Chondrocyte (in vitro differentiated cells): ENCODE results near the gene PFKFB3. TPM values are rescaled to one million over a fixed set of nuclear protein-coding genes. Genes with fewer than 3 reads are reported as not detected.
A peak's percentile ranks its signal among the peaks of the same experiment; 100 is the strongest.

Source experiments
- DNase-seq: peaks from one replicate; pipeline ENCODE4 v3.0.0; 2021; ENCODE audit warnings: mixed read lengths, low spot score
- H3K27ac Mint-ChIP-seq: one replicate; pipeline ENCODE4 v1.8.0; 2021; ENCODE audit warnings: mild to moderate bottlenecking, moderate library complexity, mixed read lengths; ENCODE audit not compliant: unreplicated experiment
- H3K27me3 Mint-ChIP-seq: 2 replicates; pipeline ENCODE4 v1.8.0; 2021; ENCODE audit warnings: low read depth, mixed read lengths
- H3K36me3 Mint-ChIP-seq: 2 replicates; pipeline ENCODE4 v1.8.0; 2021; ENCODE audit warnings: low read depth, mixed read lengths
- H3K4me1 Mint-ChIP-seq: 2 replicates; pipeline ENCODE4 v1.8.0; 2021; ENCODE audit warnings: low read depth, mild to moderate bottlenecking, mixed read lengths
- H3K4me3 Mint-ChIP-seq: one replicate; pipeline ENCODE4 v1.8.0; 2021; ENCODE audit warnings: mild to moderate bottlenecking, moderate library complexity, mixed read lengths; ENCODE audit not compliant: unreplicated experiment
- H3K9me3 Mint-ChIP-seq: 2 replicates; pipeline ENCODE4 v1.8.0; 2021; ENCODE audit warnings: low read depth, mixed read lengths
- total RNA-seq: library from RNA; stranded (reverse); gene quantifications from 3 replicates; pipeline ENCODE4 v1.2.1, GENCODE V29; 2021
- TF ChIP-seq, protein P1 (sequence below): fragments of 200-600 bp; sonication (generic); IDR thresholded peaks from 2 replicates; pipeline ENCODE4 v1.5.0; 2021; ENCODE audit warnings: antibody characterized with exemption, mild to moderate bottlenecking, moderate library complexity

The PFKFB3 gene
- total RNA-seq, 1 donor from 2014 or later = 46.5 TPM

DNA sequence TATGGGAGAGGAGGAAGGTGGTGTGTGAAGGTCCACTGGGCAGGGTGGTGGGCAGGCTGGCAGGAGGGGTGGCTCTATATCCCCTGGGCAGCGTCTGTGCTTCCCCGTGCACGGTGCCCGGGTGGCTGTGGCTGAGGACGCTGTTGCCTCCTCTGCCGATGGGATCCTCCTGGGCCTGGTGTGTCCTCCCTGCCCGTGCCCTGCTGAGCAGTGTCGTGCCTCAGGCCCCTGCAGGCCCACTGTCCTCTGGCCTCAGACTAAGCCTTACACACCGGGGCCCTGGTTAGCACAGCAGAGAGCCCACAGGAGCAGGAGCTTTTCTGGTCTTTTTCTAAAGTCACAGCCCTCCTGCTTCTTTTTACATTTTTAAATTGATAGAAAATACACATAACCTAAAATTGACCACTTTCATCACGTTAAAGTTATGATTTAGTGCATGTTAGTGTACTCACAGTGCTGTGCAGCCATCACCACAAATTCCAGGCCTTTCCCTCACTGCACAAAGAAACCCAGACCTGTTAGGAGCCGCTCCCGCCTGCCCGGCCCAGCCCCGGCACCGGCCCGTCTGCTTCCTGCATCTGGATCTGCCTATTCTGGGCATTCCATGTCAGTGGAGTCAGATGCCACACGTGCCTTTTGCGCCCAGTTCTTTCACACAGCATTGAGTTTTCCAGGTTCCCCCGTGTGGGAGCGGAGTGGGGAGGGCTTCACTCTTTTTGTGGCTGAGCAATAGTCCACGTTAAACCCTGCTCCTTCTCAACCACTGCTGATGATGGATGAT, 19.4 kb downstream of the PFKFB3 start:
- H3K36me3 Mint-ChIP-seq = peaks cover 45% of the 10 kb centered on the region
- no peaks in the 10 kb centered on the region for H3K27me3 Mint-ChIP-seq
- peak overlapping the region; percentile 45 for H3K27ac Mint-ChIP-seq
- no peak overlapping the region for H3K4me3 Mint-ChIP-seq
- no peak for DNase-seq
- H3K9me3 Mint-ChIP-seq = no peaks in the 10 kb centered on the region
- peaks cover 27% of the 10 kb centered on the region for H3K4me1 Mint-ChIP-seq
- TF ChIP-seq, protein P1, sequence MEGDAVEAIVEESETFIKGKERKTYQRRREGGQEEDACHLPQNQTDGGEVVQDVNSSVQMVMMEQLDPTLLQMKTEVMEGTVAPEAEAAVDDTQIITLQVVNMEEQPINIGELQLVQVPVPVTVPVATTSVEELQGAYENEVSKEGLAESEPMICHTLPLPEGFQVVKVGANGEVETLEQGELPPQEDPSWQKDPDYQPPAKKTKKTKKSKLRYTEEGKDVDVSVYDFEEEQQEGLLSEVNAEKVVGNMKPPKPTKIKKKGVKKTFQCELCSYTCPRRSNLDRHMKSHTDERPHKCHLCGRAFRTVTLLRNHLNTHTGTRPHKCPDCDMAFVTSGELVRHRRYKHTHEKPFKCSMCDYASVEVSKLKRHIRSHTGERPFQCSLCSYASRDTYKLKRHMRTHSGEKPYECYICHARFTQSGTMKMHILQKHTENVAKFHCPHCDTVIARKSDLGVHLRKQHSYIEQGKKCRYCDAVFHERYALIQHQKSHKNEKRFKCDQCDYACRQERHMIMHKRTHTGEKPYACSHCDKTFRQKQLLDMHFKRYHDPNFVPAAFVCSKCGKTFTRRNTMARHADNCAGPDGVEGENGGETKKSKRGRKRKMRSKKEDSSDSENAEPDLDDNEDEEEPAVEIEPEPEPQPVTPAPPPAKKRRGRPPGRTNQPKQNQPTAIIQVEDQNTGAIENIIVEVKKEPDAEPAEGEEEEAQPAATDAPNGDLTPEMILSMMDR = no peak

DNA sequence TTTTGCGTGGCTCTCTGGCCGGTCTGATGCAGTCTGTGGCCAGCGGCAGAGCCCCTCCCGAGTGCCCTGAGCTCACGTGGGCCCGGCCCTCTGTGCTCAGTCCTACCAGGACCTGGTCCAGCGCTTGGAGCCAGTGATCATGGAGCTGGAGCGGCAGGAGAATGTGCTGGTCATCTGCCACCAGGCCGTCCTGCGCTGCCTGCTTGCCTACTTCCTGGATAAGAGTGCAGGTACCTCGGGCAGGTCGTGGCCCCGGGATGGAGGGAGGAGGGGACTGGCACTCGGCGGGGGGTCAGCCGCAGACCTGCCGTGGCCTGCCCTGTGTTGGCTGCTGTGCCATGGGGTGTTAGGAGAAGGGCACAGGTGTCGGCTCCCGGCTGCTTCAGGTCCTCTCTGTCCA, 20.0 kb downstream of the PFKFB3 start:
- H3K36me3 Mint-ChIP-seq = peaks cover 45% of the 10 kb centered on the region
- no peak overlapping the region for H3K27ac Mint-ChIP-seq
- H3K9me3 Mint-ChIP-seq = no peaks in the 10 kb centered on the region
- H3K4me1 Mint-ChIP-seq = peaks cover 32% of the 10 kb centered on the region
- no peak for DNase-seq
- H3K27me3 Mint-ChIP-seq = no peaks in the 10 kb centered on the region
- H3K4me3 Mint-ChIP-seq = no peak overlapping the region
- TF ChIP-seq, protein P1 = no peak

DNA sequence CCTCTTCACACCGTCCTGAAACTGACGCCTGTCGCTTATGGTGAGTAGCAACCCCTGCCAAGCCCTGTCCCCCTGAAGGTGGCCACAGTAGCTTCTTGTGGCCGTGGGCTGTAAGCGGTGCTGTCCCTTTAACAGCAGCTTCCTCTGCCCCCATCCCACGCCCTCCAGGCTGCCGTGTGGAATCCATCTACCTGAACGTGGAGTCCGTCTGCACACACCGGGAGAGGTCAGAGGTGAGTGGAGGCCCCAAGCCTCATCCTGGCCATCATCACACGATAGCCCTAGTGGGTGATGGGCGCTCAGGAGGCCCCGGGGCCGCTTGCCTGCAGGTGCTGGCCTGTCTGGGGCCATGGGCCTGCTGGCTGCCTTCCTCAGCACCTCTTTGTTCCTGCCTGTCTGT, 21.2 kb downstream of the PFKFB3 start:
- H3K36me3 Mint-ChIP-seq = peaks cover 42% of the 10 kb centered on the region
- no peak overlapping the region for H3K4me3 Mint-ChIP-seq
- peaks cover 37% of the 10 kb centered on the region for H3K4me1 Mint-ChIP-seq
- TF ChIP-seq, protein P1 = no peak
- no peak overlapping the region for H3K27ac Mint-ChIP-seq
- no peak for DNase-seq
- no peaks in the 10 kb centered on the region for H3K9me3 Mint-ChIP-seq
- no peaks in the 10 kb centered on the region for H3K27me3 Mint-ChIP-seq

DNA sequence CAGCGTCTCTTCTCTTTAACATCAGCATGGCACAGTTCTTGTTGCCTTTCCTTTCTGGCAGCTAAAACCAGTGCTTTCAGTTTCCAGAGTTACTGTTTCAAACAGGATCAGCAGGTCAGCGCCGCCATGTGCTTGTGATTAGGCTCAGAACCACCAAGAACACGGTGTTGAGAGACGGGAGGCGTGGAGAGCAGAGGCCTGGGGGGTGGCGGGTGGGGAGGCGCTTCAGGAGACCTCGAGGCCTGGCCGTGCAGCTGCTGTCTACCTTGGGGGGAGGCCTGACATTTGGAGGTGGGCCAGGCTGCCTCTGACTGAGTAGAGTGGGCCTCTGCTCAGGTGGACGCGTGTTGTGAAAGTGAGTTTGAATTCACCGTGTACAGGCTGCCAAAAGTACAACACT, 22.0 kb downstream of the PFKFB3 start:
- peaks cover 40% of the 10 kb centered on the region for H3K36me3 Mint-ChIP-seq
- DNase-seq = no peak
- H3K27ac Mint-ChIP-seq = no peak overlapping the region
- peaks cover 32% of the 10 kb centered on the region for H3K4me1 Mint-ChIP-seq
- no peak overlapping the region for H3K4me3 Mint-ChIP-seq
- no peaks in the 10 kb centered on the region for H3K9me3 Mint-ChIP-seq
- TF ChIP-seq, protein P1 = no peak
- no peaks in the 10 kb centered on the region for H3K27me3 Mint-ChIP-seq

DNA sequence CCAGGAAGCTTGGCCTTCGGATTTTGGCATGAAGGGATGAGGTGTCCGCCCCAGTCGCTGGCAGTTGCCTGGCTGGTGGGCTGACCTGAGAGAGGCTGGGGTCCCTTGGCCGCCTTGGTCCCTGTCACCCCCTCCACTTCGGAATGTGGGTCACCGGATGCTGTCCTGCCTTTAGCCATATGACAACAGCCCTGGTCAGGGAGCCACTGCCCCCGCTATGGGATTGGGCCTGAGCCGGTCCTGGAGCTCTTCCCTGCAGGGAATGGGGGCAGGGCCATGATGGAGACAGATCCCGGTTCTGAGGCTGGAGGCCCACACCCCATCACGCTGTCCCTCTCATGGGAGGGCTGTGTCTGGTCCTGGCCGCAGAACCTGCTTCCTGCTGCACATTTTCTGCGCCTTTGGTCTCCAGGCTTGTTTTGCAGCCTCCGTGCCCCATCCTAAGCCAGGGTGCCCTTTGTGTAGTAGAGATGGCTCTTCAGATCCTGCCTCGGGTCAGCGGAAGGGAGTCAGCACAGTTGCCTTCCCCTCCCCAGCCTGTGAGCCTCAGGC, 22.6 kb downstream of the PFKFB3 start:
- peaks cover 32% of the 10 kb centered on the region for H3K4me1 Mint-ChIP-seq
- H3K27ac Mint-ChIP-seq = no peak overlapping the region
- no peak for DNase-seq
- TF ChIP-seq, protein P1 = no peak
- no peaks in the 10 kb centered on the region for H3K27me3 Mint-ChIP-seq
- H3K4me3 Mint-ChIP-seq = no peak overlapping the region
- no peaks in the 10 kb centered on the region for H3K9me3 Mint-ChIP-seq
- H3K36me3 Mint-ChIP-seq = peaks cover 42% of the 10 kb centered on the region
